Measurements from ENCODE around the gene FBXO17. TPM values are rescaled to one million over a fixed set of nuclear protein-coding genes. Genes with fewer than 3 reads are reported as not detected.

The FBXO17 gene
- total RNA-seq, 4 donors from 2014 or later, result 31.2 to 43.6 (median 38.2) TPM

- TF ChIP-seq, protein P1, sequence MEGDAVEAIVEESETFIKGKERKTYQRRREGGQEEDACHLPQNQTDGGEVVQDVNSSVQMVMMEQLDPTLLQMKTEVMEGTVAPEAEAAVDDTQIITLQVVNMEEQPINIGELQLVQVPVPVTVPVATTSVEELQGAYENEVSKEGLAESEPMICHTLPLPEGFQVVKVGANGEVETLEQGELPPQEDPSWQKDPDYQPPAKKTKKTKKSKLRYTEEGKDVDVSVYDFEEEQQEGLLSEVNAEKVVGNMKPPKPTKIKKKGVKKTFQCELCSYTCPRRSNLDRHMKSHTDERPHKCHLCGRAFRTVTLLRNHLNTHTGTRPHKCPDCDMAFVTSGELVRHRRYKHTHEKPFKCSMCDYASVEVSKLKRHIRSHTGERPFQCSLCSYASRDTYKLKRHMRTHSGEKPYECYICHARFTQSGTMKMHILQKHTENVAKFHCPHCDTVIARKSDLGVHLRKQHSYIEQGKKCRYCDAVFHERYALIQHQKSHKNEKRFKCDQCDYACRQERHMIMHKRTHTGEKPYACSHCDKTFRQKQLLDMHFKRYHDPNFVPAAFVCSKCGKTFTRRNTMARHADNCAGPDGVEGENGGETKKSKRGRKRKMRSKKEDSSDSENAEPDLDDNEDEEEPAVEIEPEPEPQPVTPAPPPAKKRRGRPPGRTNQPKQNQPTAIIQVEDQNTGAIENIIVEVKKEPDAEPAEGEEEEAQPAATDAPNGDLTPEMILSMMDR (IDR thresholded peaks at IDR 0.05), result no peak
- DNase-seq (ENCODE audit: low spot score), result no peak
- no peak for ATAC-seq (ENCODE audit: low FRiP score)
Measured at GRCh38 chr19:38921420-38922274, 53.9 kb downstream of the FBXO17 start.

DNA sequence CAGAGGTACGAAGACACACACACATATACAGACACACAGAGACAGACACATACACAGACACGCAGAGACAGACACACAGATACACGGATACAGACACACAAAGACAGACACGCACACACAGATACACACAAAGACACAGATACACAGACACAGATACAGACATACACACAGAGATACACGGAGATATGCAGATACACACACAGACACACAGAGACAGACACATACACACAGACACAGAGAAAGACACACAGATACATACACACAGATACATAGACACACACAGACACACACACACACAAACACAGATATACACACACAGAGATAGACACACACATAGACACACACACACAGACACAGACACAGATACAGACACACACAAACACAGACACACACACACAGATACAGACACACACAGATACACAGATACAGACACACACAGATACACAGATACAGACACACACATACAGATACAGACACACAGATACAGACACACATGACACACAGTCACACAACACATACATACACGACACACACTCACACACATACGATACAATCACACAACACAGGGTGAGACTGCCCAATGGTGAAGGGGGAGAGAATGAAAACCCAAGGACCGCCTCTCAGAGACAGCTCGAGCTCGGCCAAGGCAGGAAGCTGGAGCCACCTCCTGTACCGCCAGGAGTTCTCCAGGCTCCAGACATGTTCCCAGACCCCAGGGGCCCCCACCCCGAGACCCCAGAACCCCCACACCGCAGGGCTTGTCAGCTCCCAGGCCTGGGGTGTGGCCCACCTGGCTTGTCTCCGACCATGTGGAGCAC lies 54.7 kb downstream of the FBXO17 start:
- DNase-seq (ENCODE audit: low spot score), result no peak
- TF ChIP-seq, protein P1 (IDR thresholded peaks at IDR 0.05), result no peak
- no peak for ATAC-seq (ENCODE audit: low FRiP score)

GRCh38 chr19:38919837-38920601 lies 55.5 kb downstream of the FBXO17 start:
- DNase-seq (ENCODE audit: low spot score), result no peak
- TF ChIP-seq, protein P1 (IDR thresholded peaks at IDR 0.05), result no peak
- no peak for ATAC-seq (ENCODE audit: low FRiP score)

DNA sequence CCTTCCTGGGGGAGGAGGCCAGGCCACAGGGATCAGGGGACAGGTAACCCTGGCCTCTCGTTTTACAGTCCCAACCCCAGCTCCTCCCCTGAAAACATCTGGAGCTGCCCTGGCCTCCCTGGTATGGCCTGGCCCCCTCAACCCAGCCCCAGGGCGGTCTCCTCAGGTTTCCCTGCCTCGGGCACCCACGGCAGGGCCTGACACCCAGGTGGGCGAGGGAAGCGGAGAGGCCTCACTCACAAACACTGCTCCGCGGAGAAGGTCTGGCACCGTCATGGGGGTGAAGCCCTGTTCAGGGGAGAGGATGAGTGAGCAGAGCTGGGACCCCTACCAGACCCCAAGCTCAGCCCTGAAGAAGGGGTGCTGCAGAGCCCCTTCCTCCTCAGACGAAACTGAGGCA lies 57.0 kb downstream of the FBXO17 start:
- no peak for DNase-seq (ENCODE audit: low spot score)
- TF ChIP-seq, protein P1 (IDR thresholded peaks at IDR 0.05), result no peak
- ATAC-seq (ENCODE audit: low FRiP score), result no peak

DNA sequence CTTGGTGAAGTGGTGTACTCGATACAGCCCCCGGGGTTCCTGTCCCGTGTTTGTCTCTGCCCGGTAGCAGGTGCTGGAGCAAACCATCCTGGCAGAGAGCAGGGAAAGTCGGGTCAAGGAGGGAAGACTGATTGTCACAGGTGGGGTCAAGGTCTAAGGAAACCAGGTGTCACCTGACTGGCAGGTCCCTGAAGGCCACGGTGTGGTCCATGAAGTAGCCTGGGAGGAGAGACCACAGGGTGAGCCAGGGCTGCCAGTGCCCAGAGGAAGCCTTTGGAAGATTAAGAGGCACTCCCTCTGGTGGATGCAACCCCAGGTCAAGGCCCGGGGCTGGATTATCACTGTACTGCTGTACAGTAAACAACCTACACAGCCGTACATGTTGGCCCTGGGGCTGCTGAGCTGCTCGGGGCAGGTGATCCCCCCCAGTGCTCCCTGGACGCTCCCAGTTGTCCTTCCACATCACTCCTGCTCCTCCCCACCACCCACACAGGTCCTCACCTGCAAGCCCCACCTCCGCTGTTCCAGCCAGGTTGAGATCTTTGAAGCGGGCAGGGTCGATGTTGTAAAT lies 57.5 kb downstream of the FBXO17 start:
- ATAC-seq (ENCODE audit: low FRiP score), result no peak
- TF ChIP-seq, protein P1 (IDR thresholded peaks at IDR 0.05), result no peak
- DNase-seq (ENCODE audit: low spot score), result no peak

DNA sequence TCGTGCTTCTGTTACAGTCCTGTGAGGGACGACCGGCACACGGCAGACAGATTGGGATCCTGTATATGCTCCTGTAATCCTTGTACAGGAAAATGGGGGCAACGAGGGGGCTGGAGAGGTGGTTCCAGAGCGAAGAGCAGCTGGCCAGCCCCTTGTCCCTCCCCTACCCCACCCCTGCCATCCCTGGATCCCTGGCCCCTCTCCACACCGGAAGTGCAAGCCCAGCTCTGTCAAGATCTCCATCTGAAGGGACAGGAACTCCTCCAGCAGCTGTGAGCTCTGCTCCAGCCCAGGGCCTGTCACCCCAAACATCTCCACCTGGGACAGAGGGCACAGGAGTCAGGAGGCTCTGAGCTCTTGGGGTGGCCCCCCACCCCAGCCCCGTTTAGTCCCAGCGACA lies 58.0 kb downstream of the FBXO17 start:
- TF ChIP-seq, protein P1 (IDR thresholded peaks at IDR 0.05), result no peak
- DNase-seq (ENCODE audit: low spot score), result no peak
- no peak for ATAC-seq (ENCODE audit: low FRiP score)

All from omental fat pad (tissue), 4 donors.